Limb (tissue), 2 donors: ENCODE data around the gene TAPT1.

Experiments
- DNase-seq, 2 donors: peaks; one replicate each; pipeline ENCODE4 v3.0.0-alpha.2; 2016; ENCODE audit errors: extremely low spot score in 2 of 2

The TAPT1 gene, protein sequence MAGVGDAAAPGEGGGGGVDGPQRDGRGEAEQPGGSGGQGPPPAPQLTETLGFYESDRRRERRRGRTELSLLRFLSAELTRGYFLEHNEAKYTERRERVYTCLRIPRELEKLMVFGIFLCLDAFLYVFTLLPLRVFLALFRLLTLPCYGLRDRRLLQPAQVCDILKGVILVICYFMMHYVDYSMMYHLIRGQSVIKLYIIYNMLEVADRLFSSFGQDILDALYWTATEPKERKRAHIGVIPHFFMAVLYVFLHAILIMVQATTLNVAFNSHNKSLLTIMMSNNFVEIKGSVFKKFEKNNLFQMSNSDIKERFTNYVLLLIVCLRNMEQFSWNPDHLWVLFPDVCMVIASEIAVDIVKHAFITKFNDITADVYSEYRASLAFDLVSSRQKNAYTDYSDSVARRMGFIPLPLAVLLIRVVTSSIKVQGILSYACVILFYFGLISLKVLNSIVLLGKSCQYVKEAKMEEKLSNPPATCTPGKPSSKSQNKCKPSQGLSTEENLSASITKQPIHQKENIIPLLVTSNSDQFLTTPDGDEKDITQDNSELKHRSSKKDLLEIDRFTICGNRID

GRCh38 chr4:16225863-16226815, at the start of gene TAPT1:
Gene TAPT1 (minus strand): TSS chr4:16226471. CDS start chr4:16226457, 14 bp downstream.
- peak; percentile 65 to 91 for DNase-seq

DNA sequence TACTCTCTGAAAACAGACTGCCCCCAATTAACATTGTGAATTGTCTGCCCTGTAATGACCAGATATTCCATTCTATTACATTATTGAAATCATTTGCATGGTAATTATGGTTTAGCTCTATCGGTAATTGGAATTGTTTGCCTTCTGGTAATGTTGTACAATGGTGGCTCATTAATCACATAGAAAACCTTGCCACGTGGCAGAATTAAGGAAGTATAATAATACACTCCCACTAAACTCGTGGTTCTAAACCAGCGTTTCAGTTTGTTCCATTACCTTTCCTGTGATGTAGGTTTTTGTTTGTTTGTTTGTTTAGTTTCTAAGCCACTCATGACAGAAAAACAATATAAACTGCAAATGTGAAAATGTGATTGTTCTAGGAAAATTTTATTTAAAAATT, 45.1 kb upstream of the TAPT1 start:
- no peak for DNase-seq

DNA sequence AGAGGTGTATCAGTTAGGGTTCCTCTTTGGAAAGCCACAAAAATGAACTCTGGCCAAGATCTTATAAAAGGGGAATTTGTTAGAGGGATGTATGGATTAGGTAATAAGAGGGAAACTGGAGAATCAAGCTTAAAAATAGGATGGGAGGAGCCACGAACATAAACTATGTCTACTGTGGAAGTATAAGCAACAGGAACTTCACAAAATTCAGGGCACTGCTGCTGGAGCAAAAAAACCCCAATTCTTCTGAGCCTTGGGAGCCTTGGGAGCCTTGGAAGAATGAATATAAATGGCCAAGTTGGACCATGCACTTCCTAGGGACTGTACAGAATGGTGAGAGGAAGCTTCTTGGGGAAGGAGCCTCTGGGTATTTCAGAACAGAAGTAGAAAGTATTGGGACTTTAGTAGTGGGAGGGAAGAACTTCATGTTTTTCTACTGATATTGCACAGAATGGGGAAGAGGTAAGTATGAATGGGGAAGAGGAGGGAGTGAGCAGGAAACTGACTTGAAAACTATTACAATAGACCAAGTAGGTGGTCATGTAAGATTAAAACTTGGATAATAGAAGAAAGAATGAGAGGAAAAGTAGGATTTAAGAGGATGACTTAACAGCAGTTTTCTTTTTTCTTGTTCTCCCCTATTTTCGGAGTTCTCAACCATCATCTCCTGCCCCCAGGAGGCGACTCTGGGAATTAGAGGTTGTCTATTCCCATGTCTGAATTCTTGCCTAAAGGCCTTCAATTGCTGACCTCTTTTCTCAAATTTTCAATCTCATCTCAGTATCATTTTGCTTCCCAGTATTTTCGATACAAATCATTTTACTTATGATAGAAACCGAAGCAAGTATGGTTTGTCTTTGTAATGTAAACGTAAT, 44.4 kb upstream of the TAPT1 start:
- DNase-seq: no peak

DNA sequence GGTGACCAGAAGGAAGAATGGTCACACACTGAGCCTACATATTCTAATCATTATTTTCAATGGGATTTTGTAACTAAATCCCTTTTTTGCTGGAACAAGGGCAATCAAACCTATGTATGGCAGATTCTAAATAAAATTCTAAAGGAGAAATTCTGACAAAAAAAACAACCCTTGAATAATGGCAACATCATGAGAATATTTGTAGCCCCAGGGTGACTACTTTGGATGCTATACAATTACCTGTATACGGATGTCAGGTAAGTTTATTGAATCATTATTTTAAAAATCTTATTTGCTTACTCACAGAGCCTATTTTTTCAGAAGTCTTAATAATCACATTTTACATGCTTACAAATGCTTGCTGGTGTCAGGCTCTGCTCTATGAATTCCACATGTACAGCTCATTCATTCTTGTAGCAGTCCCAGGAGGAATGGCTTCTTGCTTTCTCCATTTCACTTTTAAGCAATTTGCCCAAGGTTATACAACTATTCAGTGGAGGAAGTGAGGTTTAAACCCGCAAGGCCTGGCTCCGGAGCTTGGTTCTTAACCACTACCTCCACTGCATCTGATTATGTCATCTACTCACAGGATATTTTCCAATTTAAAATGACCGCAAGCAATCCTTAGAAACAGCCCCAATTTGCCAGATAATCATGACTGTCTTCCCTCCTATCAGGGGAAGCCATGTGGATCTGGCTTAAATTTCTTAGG, 43.6 kb upstream of the TAPT1 start:
- peak in 1 of 2 donors; percentile 52 for DNase-seq

DNA sequence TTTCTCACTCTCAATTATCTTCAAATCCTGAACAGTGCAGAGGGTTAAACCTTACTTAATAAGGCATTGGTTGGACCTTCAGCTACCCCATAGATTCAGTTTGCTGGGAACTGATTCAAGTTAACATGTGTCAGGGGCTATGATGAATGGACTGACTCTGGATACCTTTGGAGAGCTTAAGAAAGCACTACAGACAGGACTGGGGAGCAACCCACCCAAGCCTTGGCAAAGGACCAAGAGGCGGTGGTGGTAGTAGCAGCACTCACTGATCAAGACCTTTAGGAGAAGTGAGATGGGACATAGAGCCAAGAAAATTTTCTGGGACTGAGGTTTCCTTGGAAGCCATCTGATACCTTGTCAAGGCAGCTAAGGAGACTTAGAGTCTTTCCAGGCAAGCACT, 43.0 kb upstream of the TAPT1 start:
- DNase-seq: peak in 1 of 2 donors; percentile 53

DNA sequence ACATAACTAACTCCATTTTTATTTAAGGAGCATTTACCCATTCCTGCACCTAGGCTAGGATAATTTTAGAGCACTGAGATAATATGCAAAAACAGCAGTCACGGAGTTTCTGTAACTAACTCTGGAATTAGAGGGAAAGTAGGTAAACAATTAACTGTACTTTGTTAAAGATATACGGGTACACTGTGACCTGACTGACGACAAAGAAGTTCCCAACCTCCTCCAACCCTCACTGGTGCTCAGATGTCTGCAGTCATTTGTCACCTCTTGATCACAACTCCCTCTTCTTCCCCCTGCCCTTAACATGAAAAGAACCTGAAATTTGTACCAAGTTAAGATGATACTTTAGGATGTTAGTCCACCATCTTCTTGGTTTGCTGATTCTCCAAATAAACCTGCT, 42.0 kb upstream of the TAPT1 start:
- DNase-seq: no peak

GRCh38 chr4:16267639-16268038, 41.4 kb upstream of the TAPT1 start:
- DNase-seq: no peak

DNA sequence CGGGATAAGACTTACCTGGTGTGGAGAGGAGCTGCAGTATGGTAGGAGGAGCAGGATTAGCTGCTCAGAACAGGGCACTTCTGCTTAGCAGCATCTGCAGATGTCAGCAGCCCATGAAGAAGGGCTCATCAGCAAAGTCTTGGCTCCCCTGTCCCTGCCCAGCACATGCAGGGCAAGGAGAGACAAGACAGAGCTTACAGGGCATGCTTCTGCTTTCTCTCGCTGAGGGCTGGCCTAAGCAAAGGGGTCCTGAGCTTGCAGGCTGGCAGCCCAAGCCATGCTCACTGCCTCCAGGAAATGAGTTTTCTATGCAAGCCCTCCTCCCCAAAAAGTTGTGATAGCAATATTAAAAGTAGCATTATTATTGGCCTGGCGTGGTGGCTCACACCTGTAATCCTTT, 39.5 kb upstream of the TAPT1 start:
- no peak for DNase-seq

- peak in 1 of 2 donors; percentile 75 for DNase-seq
These were observed 38.5 kb upstream of the TAPT1 start for GRCh38 chr4:16264798-16265197.

- no peak for DNase-seq
These were observed 36.8 kb upstream of the TAPT1 start for GRCh38 chr4:16263056-16263455.

DNA sequence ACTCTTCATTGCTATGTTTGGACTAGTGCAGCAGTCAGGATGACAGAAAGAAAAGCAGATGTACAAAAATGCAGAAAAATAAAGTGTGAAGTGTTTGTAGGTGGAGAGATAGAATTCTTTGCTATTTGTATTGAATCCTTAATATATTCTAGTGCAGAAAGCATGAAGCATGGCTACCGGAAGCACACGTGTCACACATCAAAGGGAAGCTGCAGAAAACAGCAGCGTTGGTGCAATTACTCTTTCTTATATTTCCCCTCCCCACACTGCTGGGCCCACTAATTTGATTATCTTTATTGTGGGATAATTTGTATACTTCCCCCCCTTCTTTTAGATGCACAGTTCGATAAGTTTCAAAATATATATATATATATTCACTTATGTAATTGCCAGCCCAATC, 35.9 kb upstream of the TAPT1 start:
- no peak for DNase-seq

DNA sequence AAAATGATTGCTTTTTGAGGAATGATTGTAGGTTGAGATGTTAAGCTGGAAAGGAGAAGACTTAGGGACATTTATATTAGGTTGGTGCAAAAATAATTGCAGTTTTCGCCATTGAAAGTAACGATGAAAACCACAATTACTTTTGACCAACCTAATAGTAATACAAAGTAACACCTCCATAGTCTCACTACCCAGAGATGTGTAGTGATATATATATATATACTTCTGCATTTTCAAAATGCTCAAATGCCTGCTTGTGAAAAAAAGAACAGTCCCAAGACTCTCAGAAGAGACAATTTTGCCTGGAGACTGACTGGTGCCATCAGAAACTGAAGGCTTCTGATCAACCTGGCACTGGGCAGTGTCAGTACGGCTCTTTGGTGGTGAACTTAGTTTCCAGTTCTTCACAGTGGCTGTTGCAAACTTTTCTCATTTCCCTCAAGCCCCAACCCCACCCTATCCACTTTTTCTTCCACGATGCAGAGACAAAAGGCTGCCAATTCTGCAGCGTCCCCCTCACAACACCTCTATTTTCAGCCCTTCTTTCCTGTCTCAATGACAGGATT, 35.1 kb upstream of the TAPT1 start:
- no peak for DNase-seq

- no peak for DNase-seq
These were observed 33.6 kb upstream of the TAPT1 start for GRCh38 chr4:16259889-16260246.

DNA sequence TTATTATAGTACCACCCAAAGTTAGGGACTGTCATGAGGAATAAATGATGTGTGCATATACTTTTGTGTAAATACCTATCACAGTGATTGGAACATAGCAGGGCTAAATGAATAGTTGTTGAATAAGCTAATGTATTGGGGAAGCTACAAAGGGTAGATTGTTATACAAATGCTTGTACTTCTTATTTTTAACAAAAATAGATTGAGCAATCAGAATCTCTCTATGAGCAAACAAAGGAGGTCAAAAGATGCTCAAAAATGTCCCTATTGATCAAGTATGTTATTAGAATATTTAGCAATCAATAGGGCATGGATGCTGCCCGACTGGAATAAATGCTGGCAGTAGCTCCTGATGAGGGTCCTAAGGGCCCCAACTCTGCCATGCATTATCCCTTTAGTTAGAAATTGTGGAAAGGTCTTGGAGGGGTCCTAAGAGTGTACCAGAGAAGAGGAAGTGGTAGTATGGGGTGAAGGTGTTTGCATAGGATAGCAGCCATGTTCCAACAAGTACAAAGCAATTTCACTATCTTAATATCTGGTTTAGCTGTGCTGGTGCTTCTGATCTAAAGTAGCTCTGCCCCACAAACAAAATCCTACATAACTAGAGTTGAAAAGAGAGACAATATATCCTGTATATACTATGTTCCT, 33.1 kb upstream of the TAPT1 start:
- no peak for DNase-seq

- no peak for DNase-seq
These were observed 31.3 kb upstream of the TAPT1 start for GRCh38 chr4:16257611-16258010.

DNA sequence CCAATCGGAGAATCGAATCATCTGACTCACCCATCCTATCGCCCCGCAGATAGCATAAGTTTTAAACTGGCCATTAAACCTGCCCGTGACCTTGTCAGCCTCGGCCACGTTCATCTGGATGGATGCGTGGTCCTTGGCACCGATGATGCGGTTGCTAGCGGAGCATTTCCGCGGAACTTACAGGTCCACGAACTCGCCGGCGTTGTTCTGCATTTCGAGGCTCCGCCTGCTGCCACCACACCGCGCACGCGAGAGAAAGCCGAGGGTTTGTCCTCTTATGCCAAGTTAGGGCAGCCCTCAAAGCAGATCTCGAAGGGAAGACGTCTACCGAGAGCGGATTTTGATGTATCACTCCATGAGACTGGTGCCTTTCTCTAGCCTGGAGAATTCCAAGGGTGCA, 30.1 kb upstream of the TAPT1 start:
- no peak for DNase-seq

GRCh38 chr4:16255730-16256129, 29.5 kb upstream of the TAPT1 start:
- no peak for DNase-seq

- DNase-seq: no peak
These were observed 27.1 kb upstream of the TAPT1 start for GRCh38 chr4:16253127-16253960.
